HG03469 (cell line): ENCODE measurements around the gene RPL38.
"Not testable (repeated sequence)": the region's sequence is repeated elsewhere in the genome, so short reads cannot be mapped to it uniquely, and the experiment has no call there.

Experiments used
- ATAC-seq: cut with Tn5 transposase; IDR thresholded peaks from one replicate; pipeline ENCODE4 v1.9.1; 2021; ENCODE audit warnings: mild to moderate bottlenecking, moderate library complexity, moderate number of reproducible peaks; ENCODE audit not compliant: unreplicated experiment

RPL38 gene

DNA sequence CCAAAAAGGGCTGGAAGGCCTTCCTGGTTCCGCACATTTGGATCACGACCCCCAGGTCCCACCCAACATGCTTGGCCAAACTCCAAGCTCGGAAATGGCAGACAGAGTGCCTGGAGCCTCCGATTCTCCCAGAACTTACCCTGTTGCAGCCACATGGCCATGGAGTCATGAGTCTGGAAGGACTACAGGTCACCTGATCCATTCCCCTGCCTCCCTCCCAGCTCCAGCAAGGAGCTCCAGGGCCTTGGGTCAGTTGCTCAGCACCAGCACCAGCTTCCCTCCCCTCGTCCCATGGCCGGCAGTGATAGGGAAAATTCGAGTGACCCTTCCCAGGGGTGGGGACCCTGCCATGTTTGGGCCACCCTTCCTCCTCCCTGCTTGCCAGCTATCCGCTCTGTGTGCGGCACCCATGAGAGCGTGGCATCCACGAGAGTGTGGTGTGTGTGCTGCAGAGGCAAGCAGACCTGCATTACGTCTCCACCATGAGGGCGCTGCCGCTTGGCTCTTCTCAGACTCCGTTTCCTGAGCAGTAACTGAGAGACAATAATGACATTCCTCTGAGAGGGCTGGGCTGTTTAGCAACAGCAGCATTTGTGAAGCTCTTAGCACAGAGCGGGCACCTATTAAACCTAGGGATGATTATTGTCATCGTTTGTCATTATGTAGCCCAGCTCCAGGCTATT lies 21.3 kb upstream of the RPL38 start:
- no peak for ATAC-seq

DNA sequence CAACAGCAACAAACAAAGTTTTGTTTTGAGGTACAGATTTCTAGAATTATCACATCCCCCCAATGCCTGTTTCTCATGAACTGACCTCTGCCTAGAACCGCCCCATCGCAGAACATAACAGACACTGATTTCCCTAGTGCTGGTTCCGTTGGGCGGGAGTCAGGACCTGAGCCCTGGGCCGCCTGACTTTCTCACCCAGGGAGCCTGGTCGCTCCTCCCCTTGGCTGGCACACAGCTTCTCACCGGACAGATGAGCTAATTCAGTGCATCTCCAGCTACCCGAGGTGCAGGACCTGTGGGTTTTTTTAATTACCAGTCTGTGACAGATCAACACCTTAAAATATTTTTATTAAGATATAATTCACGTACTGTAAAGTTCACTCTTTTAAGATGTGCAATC lies 20.1 kb upstream of the RPL38 start:
- ATAC-seq: no peak

DNA sequence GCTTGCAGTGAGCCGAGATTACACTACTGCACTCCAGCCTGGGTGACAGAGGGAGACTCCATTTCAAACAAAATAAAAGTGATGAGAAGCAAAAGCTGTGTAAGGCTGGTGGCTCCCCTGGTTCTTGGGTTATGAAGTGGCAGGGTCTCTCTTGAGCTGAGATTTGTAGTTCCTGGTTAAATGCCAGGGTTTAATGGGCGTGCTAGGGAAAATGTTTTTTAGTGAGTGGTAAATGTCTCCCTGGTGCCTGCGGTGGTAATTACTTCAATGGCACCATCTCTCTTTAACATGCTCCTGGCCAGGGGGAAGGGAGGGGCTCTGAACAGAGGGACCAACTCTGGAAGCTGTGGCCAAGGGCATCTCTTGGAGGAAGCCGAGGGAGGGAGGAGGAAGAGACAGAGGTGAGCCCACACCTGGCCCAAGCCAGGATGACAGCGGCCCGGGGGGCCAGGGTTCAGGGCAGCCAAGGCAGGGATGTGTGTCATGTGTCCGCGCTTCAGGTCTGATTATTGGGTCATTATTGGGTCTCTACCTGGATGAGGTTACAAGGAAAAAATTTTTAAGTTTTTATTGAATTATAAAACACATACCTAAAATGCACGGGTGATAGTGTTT lies 17.8 kb upstream of the RPL38 start:
- ATAC-seq: no peak

DNA sequence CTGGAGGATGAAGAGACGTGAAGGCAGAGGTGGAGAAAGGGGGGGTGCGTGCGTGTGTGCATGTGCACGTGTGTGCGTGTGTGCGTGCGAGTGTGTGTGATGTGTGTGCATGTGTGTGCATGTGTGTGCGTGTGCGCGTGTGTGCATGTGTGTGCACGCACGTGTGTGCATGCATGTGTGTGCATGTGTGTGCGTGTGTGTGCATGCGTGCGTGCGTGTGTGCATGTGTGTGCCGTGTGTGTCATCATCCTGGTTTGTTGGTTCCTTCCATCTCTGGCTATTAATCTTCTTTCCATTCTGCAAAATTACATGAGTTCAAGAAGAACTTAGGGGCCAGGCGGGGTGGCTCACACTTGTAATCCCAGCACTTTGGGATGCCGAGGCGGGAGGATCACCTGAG lies 17.0 kb upstream of the RPL38 start:
- no peak for ATAC-seq

DNA sequence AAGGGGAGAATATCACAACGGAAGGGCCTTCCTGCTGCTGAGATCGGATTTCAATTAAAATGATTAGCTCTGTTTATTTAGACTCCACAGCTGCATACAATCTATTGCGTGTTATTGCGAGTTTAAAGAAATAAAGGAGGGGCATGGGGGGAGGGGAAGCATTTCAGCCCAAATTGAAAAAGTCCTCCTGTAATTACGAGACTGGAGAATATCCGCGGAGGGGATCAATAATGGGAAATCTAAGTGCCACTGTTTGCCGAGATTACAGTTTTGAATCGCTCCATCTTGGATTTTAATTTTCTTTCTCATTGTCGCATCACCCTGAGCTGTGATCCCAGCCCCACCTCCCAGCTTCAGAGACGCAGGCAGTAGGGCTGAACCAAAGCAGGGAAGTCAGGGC lies 15.7 kb upstream of the RPL38 start:
- ATAC-seq: no peak

DNA sequence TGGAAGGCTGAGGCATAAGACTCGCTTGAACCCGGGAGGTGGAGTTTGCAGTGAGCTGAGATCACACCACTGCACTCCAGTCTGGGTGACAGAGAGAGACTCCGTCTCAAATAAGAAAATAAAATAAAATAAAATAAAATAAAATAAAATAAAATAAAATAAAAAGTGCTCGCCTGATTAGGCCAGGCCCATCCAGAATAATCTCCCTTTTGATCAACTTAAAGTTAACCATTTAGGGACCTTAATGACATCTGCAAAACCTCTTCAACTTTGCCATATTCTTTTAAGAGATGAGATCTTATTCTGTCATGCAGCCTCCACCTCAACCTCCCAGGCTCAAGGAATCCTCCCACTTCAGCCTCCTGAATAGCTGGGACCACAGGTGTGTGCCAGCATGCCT lies 14.8 kb upstream of the RPL38 start:
- ATAC-seq: not testable (repeated sequence)

DNA sequence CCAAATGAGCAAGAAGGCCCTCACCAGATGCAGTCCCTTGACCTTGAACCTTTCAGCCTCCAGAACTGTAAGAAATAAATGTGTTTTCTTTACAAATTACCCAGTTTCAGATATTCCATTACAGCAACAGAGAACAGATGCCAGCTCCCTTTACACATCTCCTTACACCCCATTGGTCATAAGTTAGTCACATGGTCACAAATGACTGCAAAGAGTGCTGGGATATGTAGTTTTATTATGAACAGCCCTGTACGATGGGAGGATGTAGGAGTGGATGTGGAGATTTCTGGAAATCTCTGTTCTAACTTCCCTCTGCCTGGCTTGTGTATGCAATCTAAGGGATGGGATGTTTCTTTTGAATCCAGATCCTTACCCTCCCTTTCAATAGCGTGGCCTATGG lies 13.3 kb upstream of the RPL38 start:
- ATAC-seq: no peak

DNA sequence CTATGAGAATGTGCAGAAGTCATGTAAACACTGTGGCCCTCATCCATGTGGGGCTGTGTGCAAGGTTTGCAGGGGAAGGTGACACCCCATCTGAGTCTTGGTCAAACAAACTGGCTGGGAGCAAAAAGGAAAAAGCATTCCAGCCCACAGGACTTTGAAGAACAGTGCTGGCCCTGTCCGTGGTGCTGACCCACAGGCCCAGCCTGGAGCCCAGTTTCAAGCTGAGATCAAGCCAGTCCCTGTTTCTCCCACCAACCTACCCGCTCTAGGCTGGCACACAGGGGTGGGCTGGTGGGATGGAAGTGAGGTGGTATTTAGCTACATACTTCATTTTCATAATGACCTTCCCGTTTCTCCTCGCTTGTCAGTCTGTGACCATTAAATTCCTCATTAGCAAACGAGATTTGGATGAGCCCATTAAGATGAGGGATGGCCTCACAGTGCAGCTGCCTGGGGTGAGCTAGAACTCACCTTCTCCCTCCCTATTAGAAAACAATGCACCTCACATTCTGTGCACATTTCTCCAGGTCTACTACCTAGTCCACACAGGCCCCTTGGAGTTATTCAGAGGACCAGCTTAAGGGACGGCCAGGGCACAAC lies 12.6 kb upstream of the RPL38 start:
- ATAC-seq: no peak

DNA sequence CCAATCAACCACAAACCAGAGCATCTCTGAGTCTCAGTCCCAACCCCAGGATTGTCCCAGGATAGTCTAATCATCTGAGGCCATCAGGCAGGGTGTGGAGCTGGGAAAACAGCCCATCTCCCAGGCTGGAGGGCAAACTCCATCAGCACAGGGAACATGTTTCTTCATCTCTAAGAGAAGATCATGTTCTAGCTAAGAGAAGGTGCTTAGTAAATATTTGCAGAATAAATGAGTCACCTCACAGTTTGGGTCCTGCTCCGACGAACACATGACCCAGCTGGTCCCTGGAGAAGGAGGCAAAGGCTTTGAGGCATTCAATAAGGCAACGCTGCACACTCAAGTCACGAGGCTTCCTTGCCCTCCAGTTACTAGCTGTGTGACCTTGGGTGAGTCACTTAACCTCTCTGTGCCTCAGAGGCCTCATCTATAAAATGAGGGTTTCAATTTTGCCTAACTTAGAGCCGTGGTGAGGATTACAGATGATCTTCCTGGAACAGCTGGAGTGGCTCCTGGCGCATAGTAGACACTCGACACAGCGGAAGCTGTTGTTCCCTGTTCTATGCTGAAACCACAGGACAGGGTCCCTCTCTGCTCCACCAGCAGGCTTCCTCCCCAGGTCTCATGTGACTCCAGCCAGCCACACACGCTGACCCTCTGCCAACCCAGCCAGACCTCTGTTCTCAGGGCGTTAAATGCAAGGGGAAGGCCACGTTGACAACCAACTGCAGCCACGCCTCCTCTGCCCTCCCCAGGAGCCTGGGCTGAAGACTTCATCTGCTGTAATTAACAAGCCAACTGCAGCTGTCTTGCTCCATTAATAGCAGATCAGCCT lies 10.3 kb upstream of the RPL38 start:
- ATAC-seq: no peak

DNA sequence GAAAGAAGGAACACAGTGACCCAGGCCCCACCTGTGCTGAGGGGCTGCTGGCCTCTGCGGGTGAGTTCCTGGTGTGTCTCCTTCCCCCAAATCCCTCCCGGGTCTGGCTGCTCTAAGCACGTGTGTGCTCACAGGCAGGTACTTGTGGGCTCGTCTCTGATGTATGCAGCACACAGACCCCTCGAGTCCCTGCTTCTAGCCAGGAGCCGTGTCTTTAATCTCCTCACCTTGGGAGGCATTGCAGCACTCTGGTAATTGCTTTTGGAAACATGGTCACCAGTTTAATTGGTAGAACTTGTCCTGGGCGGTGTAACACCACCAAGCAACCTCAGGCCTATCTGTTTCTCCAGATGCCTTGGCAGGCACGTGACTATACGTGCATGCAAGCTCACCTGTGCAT lies 8.8 kb upstream of the RPL38 start:
- no peak for ATAC-seq

DNA sequence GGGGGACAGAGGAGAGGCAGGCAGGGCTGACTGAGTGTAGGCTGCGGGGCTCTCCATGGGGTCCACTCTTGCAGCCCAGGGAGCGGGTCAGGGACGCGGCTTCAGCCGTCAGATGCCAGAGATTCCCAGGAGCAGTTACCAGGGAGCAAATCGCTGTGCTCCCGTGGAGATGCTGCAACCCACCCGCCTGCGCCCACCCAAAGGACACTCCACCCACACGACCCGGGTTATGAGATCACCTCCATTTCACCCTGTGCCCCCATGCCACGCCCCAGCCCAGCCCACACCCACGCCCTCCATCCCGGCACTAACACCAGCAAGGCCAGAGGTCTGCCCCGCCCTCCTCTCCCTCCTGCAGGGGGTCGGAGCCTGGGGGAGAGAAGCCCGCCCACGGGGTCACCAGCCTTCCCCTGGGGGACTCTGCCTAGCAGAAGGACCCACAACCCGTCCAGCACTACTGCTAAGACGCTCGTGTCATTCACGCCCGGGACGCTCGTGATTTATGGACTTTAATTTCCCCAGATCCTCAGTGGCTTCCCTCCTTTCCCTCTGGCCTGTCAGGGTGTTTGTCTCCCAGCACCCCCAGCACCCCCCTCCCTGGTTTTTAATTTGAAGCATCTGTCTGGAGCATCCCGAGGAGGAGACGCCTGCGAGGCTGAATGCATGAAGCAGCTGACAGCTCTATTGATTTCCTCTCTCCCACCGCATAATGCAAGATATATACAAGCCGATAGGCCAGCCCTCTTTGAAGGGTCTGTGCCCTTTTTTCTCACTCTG lies 6.7 kb upstream of the RPL38 start:
- ATAC-seq: no peak

DNA sequence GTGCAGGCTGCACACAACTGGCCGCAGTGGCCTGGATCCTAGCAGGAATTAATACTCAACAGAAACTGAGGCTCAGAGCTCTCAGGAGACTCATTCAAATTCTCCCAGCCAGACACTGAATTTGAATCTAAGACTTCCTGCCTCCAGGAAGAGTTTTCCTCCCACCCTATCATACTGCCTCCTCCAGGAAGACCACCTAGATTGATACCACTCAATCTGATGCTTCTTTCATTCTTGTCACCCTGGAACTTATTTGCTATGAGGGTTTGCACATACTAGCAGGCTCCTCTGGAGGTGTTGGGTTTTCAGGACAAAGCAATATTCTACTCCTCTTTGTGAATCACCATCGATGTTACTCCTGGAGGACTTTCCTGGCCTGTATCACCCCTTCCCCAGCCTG lies 5.7 kb upstream of the RPL38 start:
- ATAC-seq: no peak

DNA sequence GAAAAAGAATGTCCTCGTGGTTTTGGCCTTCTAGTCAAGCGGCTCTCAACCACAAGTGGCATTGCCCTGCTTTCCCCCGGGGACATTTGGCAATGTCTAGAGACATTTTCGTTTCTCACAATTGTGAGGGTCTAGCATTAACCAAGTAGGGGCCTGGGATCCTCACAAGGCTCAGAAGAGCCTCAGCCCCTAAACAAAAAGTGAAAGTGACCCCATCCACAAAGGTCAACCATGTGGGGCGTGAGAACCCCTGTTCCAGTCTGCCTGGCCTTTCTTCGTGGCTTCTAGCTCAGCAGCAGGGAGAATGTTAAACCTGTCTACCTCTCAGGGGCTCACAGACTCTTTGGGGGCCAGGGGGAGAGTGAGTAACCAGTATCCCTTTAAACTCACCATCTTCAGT lies 4.8 kb upstream of the RPL38 start:
- ATAC-seq: no peak

DNA sequence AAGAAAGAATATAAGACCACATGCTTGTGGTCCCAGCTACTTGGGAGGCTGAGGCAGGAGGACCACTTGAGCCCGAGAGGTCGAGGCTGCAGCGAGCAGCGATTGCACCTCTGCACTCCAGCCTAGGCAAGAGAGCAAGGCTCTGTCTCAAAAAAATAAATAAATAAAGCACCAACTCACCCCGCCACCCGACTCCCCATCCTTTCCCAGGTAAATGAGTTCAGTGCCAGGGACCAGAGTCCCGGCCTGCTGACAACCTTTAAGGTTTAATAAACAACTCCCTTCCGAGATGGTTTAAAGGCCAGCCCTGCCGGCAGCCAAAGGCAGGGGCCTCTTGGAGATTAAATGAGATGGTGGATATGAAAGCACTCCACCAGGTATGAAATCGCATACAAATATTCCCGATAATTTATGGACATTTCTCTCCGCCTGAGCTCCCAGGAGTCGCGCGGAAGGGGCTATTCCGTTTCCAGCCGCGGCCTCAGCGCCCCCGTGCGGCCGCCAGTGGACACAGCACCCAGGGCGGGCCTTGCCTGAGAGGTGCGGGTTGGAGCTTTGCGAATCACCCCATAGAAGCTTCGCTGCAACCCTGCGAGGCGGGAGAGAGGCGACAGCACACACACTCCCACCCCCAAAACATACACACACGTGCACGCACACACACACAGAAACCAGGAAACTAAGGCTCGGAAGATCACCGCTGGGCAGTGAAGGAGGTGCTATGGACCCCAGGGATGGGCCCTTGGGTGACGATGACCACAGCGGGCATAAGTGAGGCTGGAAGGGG lies 4.0 kb upstream of the RPL38 start:
- ATAC-seq: no peak

DNA sequence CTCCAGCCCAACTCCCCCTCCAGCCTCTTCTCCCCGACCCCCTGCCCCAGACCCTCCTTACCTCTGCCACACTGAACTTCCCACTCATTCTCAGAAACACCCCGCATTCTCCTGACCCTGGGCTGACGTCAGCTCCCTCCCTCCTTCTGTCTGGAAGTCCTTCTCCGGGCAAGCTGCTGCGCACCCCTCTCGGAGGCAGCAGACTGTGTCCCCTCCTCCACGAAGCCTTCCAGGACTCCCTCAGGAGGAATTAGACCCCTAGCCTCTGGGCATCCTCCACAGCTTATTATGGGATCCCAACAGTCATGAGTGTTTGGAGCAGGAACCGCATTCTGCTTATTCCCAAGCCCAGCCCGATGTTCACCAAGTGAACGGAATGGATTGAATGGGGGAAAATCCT lies 3.4 kb upstream of the RPL38 start:
- no peak for ATAC-seq

DNA sequence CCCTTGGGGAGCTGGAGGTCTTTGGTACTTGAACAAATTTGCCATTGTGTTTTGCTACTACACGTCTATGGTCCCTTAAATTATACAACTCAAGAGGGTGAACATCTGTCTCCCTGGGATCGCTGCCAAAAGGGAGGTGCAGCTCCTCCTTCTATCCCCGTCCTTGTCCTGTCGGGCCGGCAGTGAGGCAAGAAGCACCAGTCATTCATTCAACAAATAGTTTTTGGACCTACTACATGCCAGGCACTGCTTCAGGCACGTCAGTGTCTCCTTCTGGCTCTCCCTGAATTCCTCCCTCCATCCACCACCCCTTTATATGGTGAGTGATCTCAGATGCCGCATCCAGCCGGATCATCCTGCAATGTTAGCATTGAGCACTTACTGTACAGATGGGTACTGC lies 2.2 kb upstream of the RPL38 start:
- no peak for ATAC-seq

DNA sequence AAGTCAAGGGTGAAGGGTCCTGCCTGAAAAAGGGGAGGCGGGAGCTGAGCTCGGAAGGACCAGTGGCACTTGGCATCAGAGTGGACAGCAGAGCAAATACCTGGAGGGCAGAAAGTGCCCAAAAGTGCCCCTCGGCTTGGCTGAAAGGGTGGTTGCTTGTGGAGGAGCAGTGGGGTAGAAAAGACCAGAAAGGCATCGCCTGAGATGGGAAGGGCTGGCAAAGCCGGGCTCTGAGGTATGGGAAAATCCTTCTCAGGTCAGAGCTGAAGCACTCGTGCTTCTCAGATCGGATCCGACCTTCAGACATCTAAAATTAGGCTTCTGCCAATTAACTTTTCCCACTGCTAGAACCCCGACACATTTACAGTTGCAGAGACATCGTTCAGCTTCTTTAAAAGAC lies 1.5 kb upstream of the RPL38 start:
- ATAC-seq: no peak

DNA sequence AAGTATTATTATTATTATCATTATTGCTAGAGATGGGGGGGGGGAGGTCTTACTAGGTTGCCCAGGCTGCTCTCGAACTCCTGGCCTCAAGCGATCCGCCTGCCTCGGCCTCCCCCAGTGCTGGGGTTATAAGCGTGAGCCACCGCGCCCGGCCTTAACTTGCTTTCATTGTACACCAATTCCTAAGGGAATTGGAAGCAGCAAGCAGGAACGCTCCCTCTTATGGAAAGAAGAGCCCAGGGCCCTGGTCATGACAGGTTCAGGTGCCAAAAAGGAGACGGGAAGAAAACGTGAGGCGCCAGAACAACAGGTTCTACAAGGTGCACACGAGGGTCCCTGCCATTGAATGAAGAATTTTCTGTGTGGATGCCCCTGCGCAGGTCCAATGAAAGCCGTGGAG lies 540 bp upstream of the RPL38 start:
- no peak for ATAC-seq

DNA sequence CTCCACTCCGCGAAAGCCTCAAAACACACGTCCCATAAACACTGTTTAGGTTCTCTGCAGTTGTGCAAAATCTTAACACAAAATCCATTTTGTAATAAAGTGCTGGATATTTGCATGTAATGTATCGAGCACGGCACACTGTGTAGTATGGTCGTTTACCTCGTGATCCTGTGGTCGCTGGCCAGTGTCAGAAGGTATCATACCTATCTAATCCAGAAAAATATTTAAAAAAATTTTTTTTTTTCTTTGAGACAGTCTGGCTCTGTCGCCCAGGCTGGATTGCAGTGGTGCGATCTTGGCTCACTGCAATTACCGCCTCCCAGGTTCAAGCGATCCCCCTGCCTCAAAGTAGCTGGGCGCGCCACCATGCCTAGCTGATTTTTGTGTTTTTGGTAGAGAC lies 996 bp downstream of the RPL38 start:
- no peak for ATAC-seq

DNA sequence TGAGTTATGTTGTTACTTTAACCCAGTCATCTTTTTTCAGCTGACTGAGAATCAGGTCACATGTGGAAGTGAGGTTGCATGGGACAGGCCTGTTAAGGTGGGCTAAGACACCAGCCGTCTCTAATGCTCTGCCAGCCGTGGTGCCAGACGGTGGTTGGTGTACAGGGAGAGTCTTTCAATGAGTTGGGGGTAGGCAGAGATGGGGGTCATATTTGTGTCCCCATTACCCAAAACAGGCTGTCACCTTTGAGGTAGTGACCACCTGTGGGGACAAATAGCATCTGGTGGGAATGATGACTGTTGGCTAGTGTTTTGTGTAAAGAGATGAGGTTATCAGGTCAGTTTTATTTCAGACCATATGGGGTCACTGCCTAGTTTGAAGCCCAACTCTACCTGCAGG lies 1.8 kb downstream of the RPL38 start:
- ATAC-seq: no peak
